ENCODE results near the gene SLC25A44. TPM values are rescaled to one million over a fixed set of nuclear protein-coding genes. Genes with fewer than 3 reads are reported as not detected.

SLC25A44 gene, protein sequence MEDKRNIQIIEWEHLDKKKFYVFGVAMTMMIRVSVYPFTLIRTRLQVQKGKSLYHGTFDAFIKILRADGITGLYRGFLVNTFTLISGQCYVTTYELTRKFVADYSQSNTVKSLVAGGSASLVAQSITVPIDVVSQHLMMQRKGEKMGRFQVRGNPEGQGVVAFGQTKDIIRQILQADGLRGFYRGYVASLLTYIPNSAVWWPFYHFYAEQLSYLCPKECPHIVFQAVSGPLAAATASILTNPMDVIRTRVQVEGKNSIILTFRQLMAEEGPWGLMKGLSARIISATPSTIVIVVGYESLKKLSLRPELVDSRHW
- total RNA-seq (10 to 100 TPM; 17.8 to 38.4 (median 19.6) TPM), polyA plus RNA-seq (10 to 100 TPM in 1 of 2 donors, 1 to 10 TPM in 1; 8.3 to 21.2 TPM), total RNA-seq (44.0 reads per million, percentile 68 among the genes with 10 or more reads in this experiment)

DNA sequence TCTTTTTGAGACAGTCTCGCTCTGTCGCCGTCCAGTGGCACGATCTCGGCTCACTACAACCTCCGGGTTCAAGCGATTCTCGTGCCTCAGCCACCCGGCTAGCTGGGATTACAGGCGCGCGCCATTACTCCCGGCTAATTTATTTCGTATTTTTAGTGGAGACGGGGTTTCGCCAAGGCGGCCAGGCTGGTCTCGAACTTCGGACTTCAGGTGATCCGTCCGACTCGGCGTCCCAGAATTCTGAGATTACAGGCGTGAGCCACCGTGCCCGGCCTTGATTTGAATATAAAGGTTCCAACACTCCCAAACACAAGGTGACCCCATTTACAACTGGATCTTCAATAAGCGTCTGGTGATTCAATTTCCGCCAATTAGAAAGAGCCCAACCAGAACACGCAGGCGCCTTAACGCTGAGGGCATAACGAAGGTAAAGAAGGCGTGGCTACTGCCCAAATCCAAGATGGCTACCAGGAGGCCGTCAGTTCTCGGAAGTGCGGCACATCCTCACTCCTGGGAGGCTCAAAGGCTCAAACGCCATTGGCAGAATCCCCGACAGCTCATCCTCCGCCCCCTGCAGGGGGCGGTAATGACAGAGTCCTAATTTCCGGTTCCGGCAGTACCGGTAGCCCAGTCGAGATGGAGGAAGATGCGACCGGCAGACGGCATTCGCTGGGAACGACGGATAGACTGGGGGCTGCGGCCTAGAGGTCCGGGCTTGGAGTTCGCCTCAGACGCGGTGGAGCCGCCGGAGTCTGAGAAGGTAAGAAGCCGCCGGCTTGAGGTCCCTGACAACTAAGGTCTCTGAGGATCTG is at the start of gene SLC25A44:
TSS of gene SLC25A44 (plus strand) at position 617 of the 812 bp plus-strand sequence. CDS start 5,744 bp downstream, outside the sequence.
- Mint-ChIP-seq H3K9me3 (no peaks in the 10 kb centered on the region), H3K27me3 (no peaks in the 10 kb centered on the region), H3K4me1 (peaks cover 22 to 53% (median 45%) of the 10 kb centered on the region in 7 donors), H3K4me3 (peak within 1 kb of the TSS; percentile 83 to 99 (median 97)), H3K36me3 (peaks cover 4 to 17% (median 6%) of the 10 kb centered on the region in 5 donors), H3K27ac (peak within 1 kb of the TSS; percentile 85 to 97 (median 93))
- intact Hi-C loops (cut with micrococcal nuclease) = loop anchor here (1.0 to 10.0 kb wide), 14 partner anchors 19 to 1969 kb away; partner anchors contain the start of genes LAMTOR2 (in 2 of the 2), SMG5 (in 2 of the 2), CCT3 (in 1 of the 2) and KHDC4 (in 1 of the 2)
- peak within 1 kb of the TSS; percentile 86 for H3K27ac ChIP-seq (ENCODE audit: low read depth, low read length)
- no peaks in the 10 kb centered on the region for H3K9me3 ChIP-seq (ENCODE audit: control insufficient read depth in 2 of 3, low read length in 3 of 3)
- no peaks in the 10 kb centered on the region for H3K27me3 ChIP-seq (ENCODE audit: control insufficient read depth in 2 of 2, insufficient read depth in 2 of 2, low read length in 2 of 2)
- H3K4me3 ChIP-seq (ENCODE audit: low read length) = peak within 1 kb of the TSS; percentile 92
- peaks cover 12 to 31% of the 10 kb centered on the region in 2 donors for H3K4me1 ChIP-seq (ENCODE audit: control insufficient read depth in 2 of 2, insufficient read depth in 2 of 2, low read length in 2 of 2)
- H3K36me3 ChIP-seq (ENCODE audit: control insufficient read depth in 2 of 3, insufficient read depth in 3 of 3, low read length in 3 of 3) = peaks cover 0 to 10% (median 10%) of the 10 kb centered on the region in 3 experiments
- ATAC-seq (peak; percentile 99), DNase-seq (peak; percentile 94 to 98 (median 97))
- CTCF ChIA-PET = interaction anchor here (0.6 to 1.2 kb wide), 4 partner anchors 11 to 412 kb away, joined by 3 read pairs; partner anchors contain the start of gene PMF1
- POLR2A ChIA-PET = interaction anchor here (0.6 to 2.6 kb wide), 12 partner anchors 17 to 307 kb away, joined by 3 to 29 read pairs (median 3); partner anchors contain the start of genes LAMTOR2, MEF2D, PMF1 and SMG5

- ATAC-seq (no peak), DNase-seq (no peak)
- ChIA-PET CTCF (interaction anchor here (1.3 to 12.2 kb wide), 2 partner anchors 79 to 84 kb away, joined by 3 to 127 read pairs; no protein-coding TSS in a partner anchor), POLR2A (no interaction called here)
- H3K4me3 Mint-ChIP-seq = no peak overlapping the region
- Histone ChIP-seq H3K4me3 (ENCODE audit: low read length) (no peak overlapping the region), H3K4me1 (ENCODE audit: control insufficient read depth in 2 of 2, insufficient read depth in 2 of 2, low read length in 2 of 2) (peaks cover 0 to 6% of the 10 kb centered on the region in 2 donors), H3K27ac (ENCODE audit: low read depth, low read length) (no peak overlapping the region), H3K9me3 (ENCODE audit: control insufficient read depth in 2 of 3, low read length in 3 of 3) (no peaks in the 10 kb centered on the region), H3K27me3 (ENCODE audit: control insufficient read depth in 2 of 2, insufficient read depth in 2 of 2, low read length in 2 of 2) (no peaks in the 10 kb centered on the region), H3K36me3 (ENCODE audit: control insufficient read depth in 2 of 3, insufficient read depth in 3 of 3, low read length in 3 of 3) (no peaks in the 10 kb centered on the region)
- intact Hi-C loops (cut with micrococcal nuclease) = loop anchor here in 1 of 2 donors (10.0 kb wide), 1 partner anchor 300 kb away; no protein-coding TSS in a partner anchor
- H3K36me3 Mint-ChIP-seq = no peaks in the 10 kb centered on the region
- H3K27ac Mint-ChIP-seq = no peak overlapping the region
- peaks cover 6 to 25% (median 15%) of the 10 kb centered on the region in 7 donors for H3K4me1 Mint-ChIP-seq
- H3K27me3 Mint-ChIP-seq = peaks cover 0 to 8% (median 0%) of the 10 kb centered on the region in 5 donors
- peaks cover 0 to 2% (median 0%) of the 10 kb centered on the region in 11 donors for H3K9me3 Mint-ChIP-seq
Measured at GRCh38 chr1:156144742-156145141, 49.2 kb upstream of the SLC25A44 start.

- ChIA-PET POLR2A (interaction anchor here (0.6 to 0.8 kb wide), 2 partner anchors 80 to 173 kb away, joined by 5 to 6 read pairs; no protein-coding TSS in a partner anchor), CTCF (interaction anchor here (0.6 to 12.2 kb wide), 6 partner anchors 13 to 516 kb away, joined by 3 to 127 read pairs (median 4); no protein-coding TSS in a partner anchor)
- Histone ChIP-seq H3K36me3 (ENCODE audit: control insufficient read depth in 2 of 3, insufficient read depth in 3 of 3, low read length in 3 of 3) (no peaks in the 10 kb centered on the region), H3K27ac (ENCODE audit: low read depth, low read length) (no peak overlapping the region), H3K9me3 (ENCODE audit: control insufficient read depth in 2 of 3, low read length in 3 of 3) (no peaks in the 10 kb centered on the region), H3K4me3 (ENCODE audit: low read length) (no peak overlapping the region), H3K4me1 (ENCODE audit: control insufficient read depth in 2 of 2, insufficient read depth in 2 of 2, low read length in 2 of 2) (peaks cover 0 to 6% of the 10 kb centered on the region in 2 donors), H3K27me3 (ENCODE audit: control insufficient read depth in 2 of 2, insufficient read depth in 2 of 2, low read length in 2 of 2) (no peaks in the 10 kb centered on the region)
- Mint-ChIP-seq H3K4me3 (peak overlapping the region in 3 of 10 donors; percentile 55 to 66 (median 60)), H3K27me3 (peaks cover 0 to 8% (median 0%) of the 10 kb centered on the region in 5 donors), H3K27ac (peak overlapping the region in 3 of 9 donors; percentile 9 to 65 (median 63)), H3K9me3 (no peaks in the 10 kb centered on the region), H3K36me3 (no peaks in the 10 kb centered on the region), H3K4me1 (peaks cover 6 to 28% (median 15%) of the 10 kb centered on the region in 7 donors)
- intact Hi-C loops (cut with micrococcal nuclease) = loop anchor here (1.0 to 10.0 kb wide), 4 partner anchors 47 to 299 kb away; no protein-coding TSS in a partner anchor
- DNase-seq (no peak), ATAC-seq (no peak)
Measured at GRCh38 chr1:156145650-156146019, 48.3 kb upstream of the SLC25A44 start.

- intact Hi-C loops (cut with micrococcal nuclease) = loop anchor here (1.0 to 10.0 kb wide), 4 partner anchors 47 to 299 kb away; no protein-coding TSS in a partner anchor
- Histone ChIP-seq H3K27ac (ENCODE audit: low read depth, low read length) (no peak overlapping the region), H3K4me3 (ENCODE audit: low read length) (no peak overlapping the region), H3K9me3 (ENCODE audit: control insufficient read depth in 2 of 3, low read length in 3 of 3) (no peaks in the 10 kb centered on the region), H3K36me3 (ENCODE audit: control insufficient read depth in 2 of 3, insufficient read depth in 3 of 3, low read length in 3 of 3) (no peaks in the 10 kb centered on the region), H3K27me3 (ENCODE audit: control insufficient read depth in 2 of 2, insufficient read depth in 2 of 2, low read length in 2 of 2) (no peaks in the 10 kb centered on the region), H3K4me1 (ENCODE audit: control insufficient read depth in 2 of 2, insufficient read depth in 2 of 2, low read length in 2 of 2) (peaks cover 0 to 6% of the 10 kb centered on the region in 2 donors)
- DNase-seq (peak in 7 of 9 donors; percentile 54 to 78 (median 71)), ATAC-seq (peak; percentile 63)
- ChIA-PET CTCF (interaction anchor here (0.7 to 12.2 kb wide), 6 partner anchors 12 to 87 kb away, joined by 3 to 127 read pairs (median 4); no protein-coding TSS in a partner anchor), POLR2A (interaction anchor here (0.8 to 1.2 kb wide), 2 partner anchors 67 to 79 kb away, joined by 3 to 6 read pairs; partner anchors contain the start of gene PMF1)
- peaks cover 0 to 8% (median 0%) of the 10 kb centered on the region in 5 donors for H3K27me3 Mint-ChIP-seq
- H3K4me3 Mint-ChIP-seq = peak overlapping the region; percentile 34 to 79 (median 63)
- H3K27ac Mint-ChIP-seq = peak overlapping the region in 7 of 9 donors; percentile 9 to 84 (median 63)
- no peaks in the 10 kb centered on the region for H3K9me3 Mint-ChIP-seq
- H3K4me1 Mint-ChIP-seq = peaks cover 6 to 28% (median 15%) of the 10 kb centered on the region in 7 donors
- H3K36me3 Mint-ChIP-seq = no peaks in the 10 kb centered on the region
Measured at GRCh38 chr1:156146020-156146768, 47.7 kb upstream of the SLC25A44 start.

GRCh38 chr1:156146769-156147405 is 47.0 kb upstream of the SLC25A44 start:
- Mint-ChIP-seq H3K9me3 (no peaks in the 10 kb centered on the region), H3K4me3 (peak overlapping the region in 4 of 10 donors; percentile 41 to 66 (median 58)), H3K27me3 (peaks cover 0 to 8% (median 0%) of the 10 kb centered on the region in 5 donors), H3K27ac (peak overlapping the region in 3 of 9 donors; percentile 63 to 78 (median 68)), H3K4me1 (peaks cover 6 to 28% (median 15%) of the 10 kb centered on the region in 7 donors), H3K36me3 (no peaks in the 10 kb centered on the region)
- no peaks in the 10 kb centered on the region for H3K9me3 ChIP-seq (ENCODE audit: control insufficient read depth in 2 of 3, low read length in 3 of 3)
- CTCF ChIA-PET = interaction anchor here (0.6 to 12.2 kb wide), 6 partner anchors 7 to 86 kb away, joined by 4 to 127 read pairs (median 6); no protein-coding TSS in a partner anchor
- DNase-seq = no peak
- no peak overlapping the region for H3K27ac ChIP-seq (ENCODE audit: low read depth, low read length)
- POLR2A ChIA-PET = interaction anchor here (1.2 kb wide), 1 partner anchor 66 kb away, joined by 3 read pairs; the partner anchor contains the start of gene PMF1
- ATAC-seq = no peak
- H3K4me3 ChIP-seq (ENCODE audit: low read length) = no peak overlapping the region
- H3K4me1 ChIP-seq (ENCODE audit: control insufficient read depth in 2 of 2, insufficient read depth in 2 of 2, low read length in 2 of 2) = peaks cover 0 to 6% of the 10 kb centered on the region in 2 donors
- intact Hi-C loops (cut with micrococcal nuclease) = loop anchor here (1.0 to 10.0 kb wide), 4 partner anchors 46 to 298 kb away; no protein-coding TSS in a partner anchor
- H3K27me3 ChIP-seq (ENCODE audit: control insufficient read depth in 2 of 2, insufficient read depth in 2 of 2, low read length in 2 of 2) = no peaks in the 10 kb centered on the region
- no peaks in the 10 kb centered on the region for H3K36me3 ChIP-seq (ENCODE audit: control insufficient read depth in 2 of 3, insufficient read depth in 3 of 3, low read length in 3 of 3)

Data from naive thymus-derived CD4-positive, alpha-beta T cell (primary cell).